ENCODE data around the gene CANT1.

CANT1 gene

DNA sequence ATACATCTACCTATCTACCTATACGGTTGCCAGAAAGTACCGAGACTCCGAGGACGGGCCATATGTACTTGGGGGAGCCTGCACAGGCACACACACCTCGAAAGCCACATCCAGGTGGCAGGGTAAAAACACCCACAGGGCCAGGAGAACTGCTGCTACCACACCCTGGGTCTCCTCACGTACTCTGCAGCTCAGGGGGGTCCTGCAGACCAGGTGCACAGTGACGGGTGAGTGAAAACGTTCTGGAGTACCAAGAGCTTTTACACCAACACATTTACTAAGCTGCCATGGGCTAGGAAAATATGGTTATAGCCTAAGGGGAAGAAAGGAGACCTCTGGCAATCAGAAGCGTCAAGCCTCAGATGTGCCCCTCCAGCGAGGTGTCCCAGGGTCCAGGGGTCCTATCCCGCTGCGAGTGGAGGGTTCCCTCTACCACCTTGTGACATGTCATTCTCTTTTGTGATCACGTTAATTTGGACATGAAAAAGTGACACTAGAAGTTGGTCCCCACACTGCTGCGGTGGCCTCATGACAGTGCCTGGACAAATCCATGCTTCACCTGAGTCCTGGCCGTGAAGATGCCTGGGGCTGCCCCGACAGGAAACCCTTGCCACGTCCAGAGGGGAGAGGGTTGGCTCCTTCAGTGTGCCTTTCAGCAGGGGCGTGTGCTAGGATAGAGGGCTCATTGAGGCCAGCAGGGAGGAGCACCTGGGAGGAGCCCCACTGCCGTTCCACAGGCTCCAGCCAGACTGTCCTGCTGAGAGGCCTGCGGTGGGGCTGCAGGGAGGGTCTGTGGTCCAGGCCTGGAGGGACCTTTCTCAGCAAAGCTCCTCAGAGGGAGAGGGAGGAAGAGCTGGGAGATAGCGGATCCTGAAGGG lies 1.8 kb downstream of the CANT1 start:
- DNase-seq = no peak

DNA sequence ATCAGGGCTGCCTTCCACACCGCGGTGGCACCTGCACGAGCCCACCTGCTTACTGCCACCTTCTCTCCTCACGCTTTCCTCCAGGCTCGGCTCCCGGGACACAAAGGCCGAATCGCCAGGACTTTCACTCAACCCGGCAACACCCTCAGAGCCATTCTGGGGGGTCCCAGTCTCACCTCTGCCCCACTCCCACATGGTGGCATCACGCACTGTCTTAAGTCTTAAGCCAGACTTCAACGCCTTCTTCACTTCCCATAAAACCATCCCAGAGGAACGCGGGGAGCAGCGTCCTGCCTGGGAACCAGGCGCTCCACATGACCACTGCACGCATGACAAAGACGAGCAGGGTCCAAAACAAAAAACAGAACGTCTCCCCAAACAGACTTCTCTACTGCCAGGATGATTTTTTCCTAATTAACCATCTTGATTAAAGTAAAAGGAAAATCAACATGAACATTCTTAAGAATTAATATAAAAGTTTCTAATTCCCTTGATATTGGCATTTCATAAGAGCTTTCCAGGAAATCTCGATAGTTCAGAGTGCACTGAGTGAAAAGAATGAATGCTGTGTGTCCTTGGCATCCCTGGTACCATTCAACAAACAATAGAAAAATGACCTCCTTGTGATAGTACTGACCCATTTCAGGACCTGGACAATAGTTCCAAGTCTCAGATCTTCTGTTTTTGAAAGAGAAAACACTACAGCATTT lies 2.6 kb downstream of the CANT1 start:
- no peak for DNase-seq

DNA sequence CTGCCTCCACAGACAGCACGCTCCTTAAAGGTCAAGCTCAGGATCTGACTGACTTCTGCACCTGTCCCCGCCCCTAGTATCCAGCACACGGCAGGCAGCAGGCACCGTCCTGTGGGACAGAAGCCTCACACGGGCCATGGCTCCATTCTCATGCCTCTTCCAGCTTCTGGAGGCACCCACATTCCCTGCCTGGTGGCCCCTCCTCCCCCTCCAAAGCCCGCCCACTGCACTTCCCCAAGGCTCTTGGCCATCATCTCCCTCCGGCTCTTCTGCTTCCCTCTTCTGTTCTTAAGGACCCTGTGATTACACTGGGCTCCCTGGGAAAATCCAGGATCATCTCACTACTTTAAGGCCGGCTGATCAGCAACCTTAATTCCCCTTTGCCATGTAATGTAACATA lies 3.5 kb downstream of the CANT1 start:
- DNase-seq = no peak

DNA sequence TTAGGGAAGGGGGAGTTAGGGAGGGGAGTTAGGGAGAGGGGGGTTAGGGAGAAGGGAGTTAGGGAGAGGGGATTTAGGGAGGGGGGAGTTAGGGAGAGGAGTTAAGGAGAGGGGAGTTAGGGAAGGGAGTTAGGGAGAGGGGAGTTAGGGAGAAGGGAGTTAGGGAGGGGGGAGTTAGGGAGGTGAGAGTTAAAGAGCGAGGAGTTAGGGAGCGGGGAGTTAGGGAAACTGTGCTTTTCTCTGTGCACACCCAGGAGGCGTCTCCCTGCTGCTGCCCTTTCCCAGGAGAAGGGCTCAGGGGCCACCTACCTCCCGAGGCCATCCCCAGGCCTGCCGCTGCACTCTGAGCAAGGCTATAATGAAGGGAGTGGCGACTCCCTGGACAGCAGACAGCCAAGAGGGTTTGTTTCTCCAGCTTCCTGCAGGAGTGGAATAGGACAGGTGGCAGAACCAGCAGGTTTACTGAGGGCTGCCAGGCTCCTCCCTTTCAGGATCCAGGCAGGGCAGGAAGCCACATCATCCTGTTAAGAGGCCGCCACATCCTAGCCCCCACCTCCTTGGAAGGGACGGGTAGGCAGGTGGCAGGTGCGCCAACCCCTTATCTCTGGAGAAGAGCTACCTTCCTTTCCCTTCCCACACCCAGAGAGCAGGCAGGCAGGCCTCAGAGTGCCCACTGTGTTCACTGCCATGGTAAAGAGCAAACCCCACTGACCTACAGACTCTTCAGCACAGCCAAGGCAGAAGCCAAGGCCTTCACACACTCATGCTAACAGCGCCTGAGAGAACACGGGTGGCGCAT lies 4.3 kb downstream of the CANT1 start:
- DNase-seq = no peak

DNA sequence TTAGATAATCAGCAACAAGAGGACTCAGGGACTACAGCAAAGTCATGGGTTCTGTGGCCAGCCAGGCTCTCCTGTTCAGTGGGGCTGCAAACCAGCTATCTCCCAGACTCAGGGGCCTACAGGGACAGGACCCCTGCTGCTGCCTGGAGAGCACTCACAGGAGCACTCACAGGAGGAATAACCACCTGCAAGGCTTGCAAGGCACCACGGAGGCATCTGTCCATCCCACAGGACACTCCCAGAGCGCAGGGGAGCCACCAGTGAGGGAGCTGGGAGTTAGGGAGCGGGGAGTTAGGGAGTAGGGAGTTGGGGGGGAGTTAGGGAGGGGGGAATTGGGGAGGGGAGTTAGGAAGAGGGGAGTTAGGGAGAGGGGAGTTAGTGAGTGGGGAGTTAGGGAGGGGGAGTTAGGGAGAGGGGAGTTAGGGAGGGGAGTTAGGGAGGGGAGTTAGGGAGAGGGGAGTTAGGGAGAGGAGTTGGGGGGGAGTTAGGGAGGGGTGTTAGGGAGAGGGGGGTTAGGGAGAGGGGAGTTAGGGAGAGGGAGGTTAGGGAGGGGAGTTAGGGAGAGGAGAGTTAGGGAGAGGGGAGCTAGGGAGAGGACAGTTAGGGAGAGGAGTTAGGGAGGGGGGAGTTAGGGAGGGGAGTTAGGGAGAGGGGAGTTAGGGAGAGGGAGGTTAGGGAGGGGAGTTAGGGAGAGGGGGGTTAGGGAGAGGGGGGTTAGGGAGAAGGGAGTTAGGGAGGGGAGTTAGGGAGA lies 5.7 kb downstream of the CANT1 start:
- no peak for DNase-seq

DNA sequence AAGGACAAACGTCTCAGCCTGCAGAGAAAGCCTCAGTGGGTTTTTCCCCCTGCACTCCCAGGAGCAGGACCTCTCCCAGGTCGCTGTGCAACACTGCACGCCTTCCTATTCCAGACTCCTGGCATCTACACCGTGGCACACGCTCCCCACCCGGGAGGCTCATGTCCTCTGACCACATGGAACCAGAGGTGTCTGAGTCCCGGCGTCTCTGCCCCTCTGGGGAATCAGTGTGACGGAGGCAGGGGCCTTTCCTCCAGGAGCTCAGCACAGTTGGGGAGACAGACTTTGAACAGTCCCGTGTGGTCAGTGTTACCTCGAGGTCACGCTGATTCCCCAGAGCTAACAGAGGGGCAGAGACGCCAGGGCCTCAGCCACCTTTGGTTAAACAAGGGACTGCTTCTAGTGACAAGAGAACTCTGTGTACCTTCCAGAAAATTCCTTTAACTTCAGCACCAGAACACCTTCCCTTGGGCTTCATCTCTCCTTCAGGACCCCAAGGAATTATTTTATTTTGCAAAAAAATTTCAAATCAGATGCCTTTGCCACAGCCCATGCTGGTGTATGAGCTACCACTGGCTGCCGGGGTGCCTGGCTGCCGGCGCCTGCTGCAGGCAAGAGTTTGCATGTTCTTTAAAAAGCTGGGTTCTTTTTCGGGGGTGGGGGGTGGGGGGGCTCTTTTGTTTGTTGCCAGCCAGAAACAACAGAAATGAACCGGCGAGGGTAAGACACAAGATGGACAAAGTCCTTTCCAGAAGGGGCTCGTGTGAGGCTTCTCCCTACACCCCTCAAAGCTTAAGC lies 6.6 kb downstream of the CANT1 start:
- no peak for DNase-seq

DNA sequence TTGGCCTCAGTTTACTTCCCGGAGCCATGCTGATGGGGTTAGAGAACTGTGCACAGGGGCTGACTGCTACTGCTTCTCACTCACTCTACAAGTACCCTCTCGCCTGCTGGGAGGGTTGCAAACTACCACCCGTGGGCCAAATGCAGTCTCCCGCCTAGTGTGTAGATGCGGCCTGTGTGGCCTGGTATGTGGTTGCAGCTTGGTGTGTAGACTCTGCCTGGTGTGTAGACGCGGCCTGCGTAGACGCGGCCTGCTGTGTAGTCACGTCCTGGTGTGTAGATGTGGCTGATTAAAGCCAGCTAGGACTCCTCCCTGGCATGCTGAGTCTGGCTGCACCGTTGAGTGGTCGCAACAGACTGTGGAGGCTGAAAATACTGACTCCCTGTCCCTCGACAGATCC lies 7.3 kb downstream of the CANT1 start:
- DNase-seq = no peak

DNA sequence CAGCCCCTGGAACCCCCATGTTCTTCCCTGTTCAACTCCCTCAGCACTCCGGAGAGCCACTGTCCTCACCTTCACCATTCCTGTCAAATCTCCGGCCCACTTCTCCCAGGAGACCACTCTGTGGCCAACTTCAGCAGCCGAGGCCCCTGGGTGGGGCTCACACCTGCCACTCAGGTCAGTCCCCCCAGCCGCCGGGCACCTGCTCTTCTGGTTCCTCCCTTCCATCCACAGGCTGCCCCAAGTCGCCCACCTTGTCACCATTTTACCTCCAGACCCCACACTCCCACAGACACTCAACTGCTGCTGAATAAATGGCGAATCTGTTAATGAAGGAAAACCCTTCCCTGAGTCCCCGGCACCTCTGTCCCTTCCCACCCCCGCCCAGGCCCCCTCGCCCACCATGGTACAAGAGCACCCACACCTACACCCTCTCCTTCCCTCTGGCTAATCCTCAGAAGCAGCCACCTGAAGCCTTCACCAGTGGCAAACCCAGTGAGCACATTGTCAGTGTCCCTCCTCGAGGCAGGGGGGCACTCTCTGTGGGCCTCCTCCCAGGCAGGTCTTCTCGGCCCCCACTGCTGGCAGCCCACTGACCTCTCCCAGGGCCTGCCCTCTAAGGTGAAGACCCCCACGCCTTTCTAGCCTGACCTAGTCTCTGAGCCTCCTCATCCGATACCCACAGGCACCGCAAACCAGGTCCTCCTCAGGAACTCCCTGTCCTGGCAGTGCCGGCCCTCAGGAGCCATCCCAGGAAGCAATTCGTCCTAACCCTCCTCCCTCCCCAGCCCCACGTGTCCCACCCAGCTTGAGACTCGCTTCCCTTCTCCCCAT lies 8.2 kb downstream of the CANT1 start:
- DNase-seq = no peak

DNA sequence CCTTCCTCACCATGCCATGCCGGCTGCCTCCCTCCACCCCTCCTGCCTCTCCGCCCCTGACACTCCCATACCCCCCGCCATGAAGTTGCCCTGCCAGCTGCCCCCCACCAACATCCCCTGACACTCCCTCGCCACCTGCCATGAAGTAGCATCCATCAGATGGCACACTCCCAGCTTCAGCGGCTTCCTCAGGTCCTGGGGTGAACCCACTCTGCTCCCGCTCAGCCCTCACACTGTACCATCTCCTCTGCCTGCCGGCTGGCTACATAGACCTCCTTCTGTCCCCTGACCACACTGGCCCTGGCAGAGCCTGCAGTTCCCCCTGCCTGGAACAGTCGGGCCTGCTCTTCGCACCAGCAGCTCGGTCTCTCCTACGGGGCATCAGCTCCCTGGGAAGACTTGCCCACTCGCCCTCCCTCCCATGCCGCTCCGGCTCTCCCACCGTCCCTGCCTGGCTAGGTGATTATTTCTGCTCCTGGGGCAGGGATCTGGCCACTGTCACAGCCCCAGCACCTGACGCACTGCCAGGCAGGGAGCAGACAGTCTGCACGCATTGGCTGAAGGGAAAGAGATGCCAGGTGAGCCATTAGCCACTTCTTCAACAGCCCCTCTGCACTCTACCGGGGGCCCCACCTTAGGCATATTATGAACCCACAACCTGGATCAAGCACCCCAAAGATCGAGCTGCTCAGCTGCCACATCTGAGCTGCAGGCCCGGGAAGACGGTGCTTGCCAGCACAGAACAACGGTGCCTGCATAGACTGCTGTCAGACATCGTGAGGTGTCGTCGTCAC lies 9.0 kb downstream of the CANT1 start:
- no peak for DNase-seq

DNA sequence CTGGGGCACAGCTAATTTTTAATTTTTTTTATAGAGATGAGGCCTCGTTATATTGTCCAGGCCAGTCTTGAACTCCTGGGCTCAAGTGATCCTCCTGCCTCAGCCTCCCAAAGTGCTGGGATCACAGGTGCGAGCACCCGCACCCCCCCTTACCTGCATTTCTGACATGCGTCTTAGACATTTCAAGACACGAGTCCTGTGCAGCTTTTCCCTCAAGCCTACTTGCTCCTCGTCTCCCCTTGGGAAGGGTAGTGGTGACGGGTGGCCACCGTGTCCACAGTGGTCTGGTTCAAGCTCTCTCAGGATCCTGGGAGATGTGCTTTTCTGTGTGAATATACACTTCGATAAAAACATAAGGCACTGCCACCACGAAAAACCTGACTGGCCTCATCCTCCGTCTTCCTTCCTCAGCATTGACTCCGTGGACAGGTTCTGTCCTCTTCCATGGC lies 9.6 kb downstream of the CANT1 start:
- DNase-seq = no peak

DNA sequence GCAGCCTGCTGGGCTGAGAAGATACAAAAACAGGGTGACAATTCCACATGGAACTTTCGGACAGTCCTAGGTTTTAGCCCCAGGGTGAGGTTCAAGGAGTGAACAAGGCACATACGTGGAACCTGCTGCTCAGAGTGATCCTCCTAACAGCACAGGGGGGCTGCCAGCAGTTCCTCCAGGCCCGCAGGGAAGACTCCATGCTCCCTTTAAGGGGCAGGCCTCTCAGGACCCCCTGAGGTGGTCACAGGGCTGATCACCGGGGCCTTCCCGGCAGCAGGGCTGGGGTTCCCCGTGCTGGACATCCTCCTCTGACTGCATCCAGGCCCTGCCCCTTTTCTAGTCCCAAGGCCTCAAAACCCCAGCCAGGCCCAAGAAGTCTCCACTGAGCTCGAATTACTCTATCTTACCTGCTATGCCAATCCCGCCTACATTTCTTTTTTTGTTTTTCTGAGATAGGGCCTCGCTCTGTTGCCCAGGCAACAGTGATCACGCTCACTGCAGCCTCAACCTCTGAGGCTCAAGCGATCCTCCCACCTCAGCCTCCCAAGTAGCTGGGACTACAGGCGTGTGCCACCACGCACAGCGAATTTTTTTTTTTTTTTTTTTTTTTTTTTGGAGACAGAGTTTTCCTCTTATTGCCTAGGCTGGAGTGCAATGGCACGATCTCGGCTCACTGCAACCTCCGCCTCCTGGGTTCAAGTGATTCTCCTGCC lies 10.4 kb downstream of the CANT1 start:
- DNase-seq = no peak

DNA sequence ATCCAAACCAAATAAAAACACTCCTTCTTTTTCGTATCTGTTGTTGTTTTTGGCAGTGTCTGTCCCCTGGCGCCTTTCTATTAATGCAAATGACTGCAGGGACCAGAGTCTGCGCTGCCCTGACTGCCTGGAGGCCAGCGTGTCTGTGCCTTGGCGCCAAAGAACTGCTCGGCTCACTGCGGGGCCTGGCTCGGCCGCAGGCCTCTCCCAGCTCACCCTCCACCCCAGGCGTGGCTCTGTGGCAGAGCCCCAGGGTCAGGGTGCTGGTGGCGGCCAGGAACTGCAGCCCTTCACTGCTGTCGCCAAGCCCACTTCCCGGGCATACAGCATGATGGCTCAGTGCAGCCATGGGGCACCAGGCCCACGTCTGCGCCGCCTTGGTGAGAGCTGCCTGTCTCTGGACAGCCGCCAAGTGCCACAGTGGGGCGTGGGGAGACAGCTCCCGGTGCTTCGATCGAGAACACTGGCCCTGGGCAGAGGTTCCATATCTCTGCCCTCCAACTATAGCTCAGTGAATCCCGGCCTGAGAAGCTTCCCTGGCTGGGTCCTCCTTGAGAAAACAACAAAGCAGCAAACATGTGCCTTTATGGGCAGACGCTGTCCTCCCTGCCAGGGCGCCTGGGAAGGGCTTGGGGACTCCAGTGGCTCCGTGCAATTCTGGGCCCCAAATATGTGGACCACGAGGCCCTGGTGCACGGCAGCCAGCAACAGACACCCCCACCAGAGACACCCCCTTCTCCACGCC lies 11.1 kb downstream of the CANT1 start:
- no peak for DNase-seq

DNA sequence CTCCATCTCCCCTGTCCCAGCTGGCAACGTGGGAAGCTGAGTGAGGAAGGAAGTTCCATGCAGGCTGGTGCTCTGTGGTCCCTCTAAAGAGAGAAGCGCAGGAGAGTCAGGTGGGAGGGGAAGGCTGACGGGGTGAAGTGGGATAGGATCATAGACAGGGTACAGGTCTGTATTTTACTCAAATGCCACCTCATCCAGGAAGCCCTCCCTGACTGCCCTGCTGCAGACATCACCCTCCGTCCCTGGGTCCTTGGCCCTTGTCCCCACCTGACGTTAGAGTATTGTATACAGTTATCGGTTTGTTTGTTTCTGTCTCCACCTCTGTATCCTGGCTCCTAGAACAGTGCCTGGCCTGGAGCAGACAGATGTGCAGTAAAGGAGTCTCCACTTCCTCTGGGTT lies 11.7 kb downstream of the CANT1 start:
- no peak for DNase-seq

DNA sequence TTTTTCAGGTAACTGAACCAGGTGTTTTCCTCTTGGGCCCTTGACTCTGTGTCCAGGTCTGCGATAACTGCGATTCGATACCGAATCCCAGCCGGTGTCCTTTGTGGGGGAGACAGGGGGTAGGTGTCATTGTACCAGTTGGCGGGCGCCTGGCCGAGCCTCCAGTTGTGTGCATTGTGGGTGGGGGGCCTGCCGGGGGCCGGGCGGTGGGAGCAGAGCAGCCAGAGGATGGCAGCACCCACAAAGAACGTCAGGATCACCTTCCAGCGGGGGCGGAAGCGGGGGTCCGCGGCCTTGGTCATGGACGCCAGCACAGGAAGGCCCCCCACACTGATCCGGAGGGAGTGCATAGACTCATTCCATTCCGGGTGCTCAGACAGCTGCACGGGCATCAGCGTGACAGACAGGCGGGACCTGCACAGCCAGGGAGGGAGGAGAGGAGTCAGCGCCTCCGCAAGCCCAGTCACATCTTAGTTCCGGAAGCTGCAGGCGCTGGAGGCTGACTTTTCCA lies 12.3 kb downstream of the CANT1 start:
- no peak for DNase-seq

DNA sequence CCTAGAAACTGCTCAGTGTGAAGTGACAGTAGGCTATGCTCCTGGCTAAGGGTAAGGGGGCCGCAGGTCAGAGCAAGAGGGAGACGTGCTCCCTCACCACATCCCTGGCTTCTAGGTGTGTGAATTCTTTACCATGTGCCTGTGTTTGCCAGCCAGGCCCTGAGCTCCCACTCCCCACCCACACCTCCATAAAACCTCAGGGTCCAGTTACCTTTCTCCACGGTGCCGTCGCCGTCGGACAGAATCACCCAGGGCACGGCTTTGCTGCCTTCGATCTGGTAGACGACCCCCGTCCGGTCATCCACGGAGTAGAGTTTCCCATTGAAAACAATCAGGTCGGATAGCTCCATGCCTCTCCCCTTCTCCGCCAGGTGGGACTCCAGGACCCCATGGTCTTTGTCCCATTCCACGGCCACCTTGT lies 12.8 kb downstream of the CANT1 start:
- no peak for DNase-seq

DNA sequence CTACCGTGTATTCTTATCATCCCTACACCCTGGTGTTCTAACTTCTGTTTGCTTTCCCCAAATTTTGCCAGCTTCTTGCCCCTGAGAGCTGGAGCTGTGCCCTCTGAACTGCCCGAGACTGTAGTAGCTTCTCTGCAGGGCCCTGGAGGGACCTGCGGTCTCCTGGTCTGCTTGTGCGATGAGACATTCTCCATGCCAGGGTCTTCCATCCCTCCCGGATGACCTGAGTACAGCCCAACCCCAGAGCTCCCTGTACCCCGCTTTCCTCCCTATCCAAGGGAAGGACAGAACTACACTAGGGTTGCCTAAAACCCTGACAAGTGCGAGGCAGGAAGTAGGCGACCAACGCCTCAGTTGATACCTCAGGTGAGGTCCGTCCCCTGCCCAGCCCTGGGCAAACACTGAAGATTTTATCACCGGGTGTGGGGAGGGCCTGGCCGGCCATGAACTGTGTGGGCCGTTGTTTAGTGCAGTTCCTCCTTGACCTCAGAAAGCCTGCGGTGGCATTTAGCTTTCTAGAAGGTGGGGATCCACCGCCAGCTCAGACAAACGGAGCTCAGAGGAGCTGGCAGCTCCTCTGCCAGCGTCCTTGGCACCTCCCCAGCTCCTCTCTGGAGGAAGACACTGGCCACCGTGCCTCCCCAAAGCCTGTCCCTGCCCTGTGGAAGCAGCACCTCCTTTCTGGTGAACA lies 13.7 kb downstream of the CANT1 start:
- DNase-seq = no peak

DNA sequence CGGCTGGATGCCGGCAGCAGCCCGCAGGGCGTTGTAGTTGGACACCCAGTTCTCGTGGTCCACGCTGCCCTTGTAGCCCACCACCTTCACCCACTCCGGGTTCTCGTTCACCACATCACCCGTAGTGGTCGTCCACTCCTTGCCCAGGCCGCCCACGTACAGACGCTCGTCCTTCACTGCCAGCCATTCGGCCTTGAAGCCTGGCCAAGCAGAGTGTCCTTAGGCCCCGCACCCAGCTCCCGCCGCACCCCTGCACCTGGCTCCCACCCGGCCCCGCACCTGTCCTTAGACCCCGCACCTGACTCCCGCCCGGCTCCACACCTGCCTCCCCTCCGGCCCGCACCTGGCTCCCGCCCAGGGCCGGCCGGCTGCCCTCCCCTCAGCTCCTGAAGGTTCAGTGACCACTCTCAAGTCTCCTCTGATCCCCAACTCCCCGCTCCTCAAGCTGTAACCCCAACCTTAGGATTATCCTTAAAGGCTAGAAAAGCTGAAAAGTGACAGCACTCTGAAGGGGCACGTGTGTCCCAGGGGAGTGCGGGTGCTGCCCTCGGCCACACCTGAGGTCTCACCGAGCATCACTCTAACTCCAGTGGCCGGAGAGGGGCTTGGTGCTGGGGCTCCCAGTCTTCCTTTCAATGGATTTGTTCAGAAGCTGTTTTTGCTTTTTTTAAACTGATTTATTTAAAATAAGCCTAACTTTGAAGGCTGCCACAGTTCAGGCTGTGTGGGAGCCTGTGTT lies 14.4 kb downstream of the CANT1 start:
- DNase-seq = no peak

Measured in activated CD4-positive, alpha-beta T cell treated with anti-CD3 and anti-CD28 coated beads, Interleukin-2, amount 50 U/mL, for 4 hours (primary cell).